Measurements from ENCODE around the gene ZNF672. TPM values are rescaled to one million over a fixed set of nuclear protein-coding genes. Genes with fewer than 3 reads are reported as not detected.
A peak's percentile ranks its signal among the peaks of the same experiment; 100 is the strongest.

The ZNF672 gene
- total and polyA plus RNA-seq, 2 of the 13 experiments (the other 11 are each of a cell fraction or from before 2014, with no cell fraction given): 17.2 to 22.9 TPM

- no peak for TF ChIP-seq GABPA (IDR thresholded peaks at IDR 0.05; ENCODE audit: low read depth, low read length)
- peak; percentile 56 for TF ChIP-seq GABPA (CRISPR knock-in tag; IDR thresholded peaks at IDR 0.05; ENCODE audit: low read depth)
- no peak for TF ChIP-seq SKI (IDR thresholded peaks at IDR 0.05; ENCODE audit: partially characterized antibody)
- no peak for TF ChIP-seq RFX1 (IDR thresholded peaks at IDR 0.05)
- TF ChIP-seq HBP1 (CRISPR knock-in tag; IDR thresholded peaks at IDR 0.05; ENCODE audit: low read depth): no peak
- peak; percentile 80; the same call in 1 of the 2 replicates for TF ChIP-seq NAIF1 (CRISPR knock-in tag; IDR thresholded peaks at IDR 0.05; ENCODE audit: borderline replicate concordance)
- no peak for TF ChIP-seq ZNF33B (CRISPR knock-in tag; IDR thresholded peaks at IDR 0.05)
- TF ChIP-seq PHF8 (CRISPR knock-in tag; IDR thresholded peaks at IDR 0.05): peak; percentile 86
- no peak for TF ChIP-seq ZNF703 (CRISPR knock-in tag; IDR thresholded peaks at IDR 0.05; ENCODE audit: borderline replicate concordance)
- peak; percentile 51; the same call in 1 of the 2 replicates for TF ChIP-seq MAF1 (CRISPR knock-in tag; IDR thresholded peaks at IDR 0.05; ENCODE audit: borderline replicate concordance)
- no peak; the same call in 1 of the 2 replicates for TF ChIP-seq SP4 (CRISPR knock-in tag; IDR thresholded peaks at IDR 0.05)
- TF ChIP-seq ZNF329 (CRISPR knock-in tag; IDR thresholded peaks at IDR 0.05; ENCODE audit: low read depth): no peak
- TF ChIP-seq ZBTB8A (CRISPR knock-in tag; IDR thresholded peaks at IDR 0.05; ENCODE audit: borderline replicate concordance, low read depth): no peak
- no peak for TF ChIP-seq AGO1 (IDR thresholded peaks at IDR 0.05; ENCODE audit: low read depth, low read length, poor library complexity, severe bottlenecking)
- TF ChIP-seq ZNF616 (CRISPR knock-in tag; IDR thresholded peaks at IDR 0.05; ENCODE audit: low read depth): 0 out of 2 replicates have a peak, but pooled peaks have one; percentile 22
- no peak for TF ChIP-seq ZNF431 (CRISPR knock-in tag; IDR thresholded peaks at IDR 0.05; ENCODE audit: borderline replicate concordance, low read depth)
- TF ChIP-seq ZIK1 (CRISPR knock-in tag; IDR thresholded peaks at IDR 0.05; ENCODE audit: borderline replicate concordance, low read depth): no peak
- no peak for TF ChIP-seq SMARCE1 (IDR thresholded peaks at IDR 0.05; ENCODE audit: borderline replicate concordance)
- TF ChIP-seq, protein P1, sequence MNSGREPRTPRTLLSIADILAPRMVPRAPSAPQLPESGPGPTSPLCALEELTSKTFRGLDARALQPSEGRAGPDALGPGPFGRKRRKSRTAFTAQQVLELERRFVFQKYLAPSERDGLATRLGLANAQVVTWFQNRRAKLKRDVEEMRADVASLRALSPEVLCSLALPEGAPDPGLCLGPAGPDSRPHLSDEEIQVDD (CRISPR knock-in tag; IDR thresholded peaks at IDR 0.05; ENCODE audit: borderline replicate concordance): peak; percentile 38; the same call in 1 of the 2 replicates
- no peak; the same call in 1 of the 2 replicates for TF ChIP-seq NFE2L1 (CRISPR knock-in tag; IDR thresholded peaks at IDR 0.05; ENCODE audit: borderline replicate concordance)
- no peak; the same call in 1 of the 2 replicates for TF ChIP-seq FOXO1 (CRISPR knock-in tag; IDR thresholded peaks at IDR 0.05)
- TF ChIP-seq ERF (CRISPR knock-in tag; IDR thresholded peaks at IDR 0.05): peak; percentile 20; the same call in 1 of the 2 replicates
- 0 out of 2 replicates have a peak, but pooled peaks have one; percentile 47 for TF ChIP-seq ELF4 (CRISPR knock-in tag; IDR thresholded peaks at IDR 0.05; ENCODE audit: borderline replicate concordance)
- TF ChIP-seq SRSF1 (optimal IDR thresholded peaks at IDR 0.05; ENCODE audit: low read depth, low read length): peak; percentile 50
- 0 out of 2 replicates have a peak, but pooled peaks have one; percentile 64 for TF ChIP-seq PREB (CRISPR knock-in tag; IDR thresholded peaks at IDR 0.05)
- TF ChIP-seq ZNF569 (CRISPR knock-in tag; IDR thresholded peaks at IDR 0.05; ENCODE audit: borderline replicate concordance): no peak
- no peak; the same call in 1 of the 2 replicates for TF ChIP-seq SSRP1 (CRISPR knock-in tag; IDR thresholded peaks at IDR 0.05)
- peak; percentile 57; the same call in 1 of the 2 replicates for TF ChIP-seq CAMTA2 (CRISPR knock-in tag; IDR thresholded peaks at IDR 0.05; ENCODE audit: borderline replicate concordance)
- TF ChIP-seq EZH2 (conservative IDR thresholded peaks at IDR 0.05; ENCODE audit: low read depth, low read length): no peak
These were observed 538 bp downstream of the ZNF672 start (continued) for GRCh38 chr1:248838357-248839167.

All from HepG2 (cell line).